HEK293 (cell line): ENCODE results near the gene ZBTB39.

ENCODE experiments used
- CTCF ChIA-PET: fragments of 350-600 bp; formaldehyde crosslinking; extraction: SDS; loops from one replicate; lab custom pipeline; 2021; ENCODE audit warnings: antibody characterized with exemption; lab: Yijun Ruan, JAX
- POLR2A ChIA-PET: fragments of 300-600 bp; formaldehyde crosslinking; extraction: SDS; loops from one replicate; lab custom pipeline; 2020; ENCODE audit warnings: antibody characterized with exemption, inconsistent platforms; lab: Yijun Ruan, JAX
- H3K27ac ChIP-seq: fragments of 200-500 bp; sonication (Bioruptor generic); 2 replicates; pipeline ENCODE4 v1.5.1; 2014; ENCODE audit warnings: low read depth, low read length, control low read depth, inconsistent platforms; ENCODE audit errors: extremely low read depth
- H3K36me3 ChIP-seq, 2 experiments: fragments of 200-500 bp in 1 of 2; sonication (Bioruptor generic) in 1 of 2; 1 replicate in 1 of 2; 2 replicates in 1 of 2; pipeline ENCODE4 v1.5.1; 2014 to 2017; ENCODE audit warnings: inconsistent platforms in 2 of 2, low read length in 2 of 2; ENCODE audit not compliant: control insufficient read depth in 2 of 2, insufficient read depth in 1 of 2
- H3K4me1 ChIP-seq: fragments of 200-500 bp; sonication (Bioruptor generic); 2 replicates; pipeline ENCODE4 v1.5.1; 2014; ENCODE audit warnings: mild to moderate bottlenecking, low read length, inconsistent platforms; ENCODE audit not compliant: control insufficient read depth, insufficient read depth
- H3K4me3 ChIP-seq: 2 replicates; pipeline ENCODE4 v1.5.1; 2011; ENCODE audit warnings: low read depth, mild to moderate bottlenecking, control low read depth, low read length, moderate library complexity
- H3K9me3 ChIP-seq: fragments of 200-500 bp; sonication (Bioruptor generic); 2 replicates; pipeline ENCODE4 v1.5.1; 2014; ENCODE audit warnings: low read depth, low read length, inconsistent platforms; ENCODE audit not compliant: control insufficient read depth, insufficient read depth
- FEZF1 ChIP-seq: fragments of 450-650 bp; formaldehyde crosslinking; IDR thresholded peaks from 2 replicates; pipeline ENCODE4 v1.5.1; 2016; ENCODE audit warnings: missing biosample characterization, missing genetic modification characterization
- IKZF3 ChIP-seq: fragments of 450-650 bp; IDR thresholded peaks from 2 replicates; pipeline ENCODE4 v1.5.0; 2018; ENCODE audit warnings: missing biosample characterization, mild to moderate bottlenecking, missing genetic modification characterization, moderate library complexity
- KLF10 ChIP-seq: fragments of 450-650 bp; IDR thresholded peaks from 2 replicates; pipeline ENCODE4 v1.5.1; 2018; ENCODE audit warnings: missing biosample characterization, mild to moderate bottlenecking, missing genetic modification characterization
- MEIS1 ChIP-seq: sonication (generic); formaldehyde crosslinking; IDR thresholded peaks from 2 replicates; pipeline ENCODE4 v1.8.1; 2022; ENCODE audit warnings: missing genetic modification reagents, mild to moderate bottlenecking, borderline replicate concordance
- WT1 ChIP-seq: fragments of 450-650 bp; formaldehyde crosslinking; IDR thresholded peaks from 2 replicates; pipeline ENCODE4 v1.5.1; 2016; ENCODE audit warnings: missing biosample characterization, missing genetic modification characterization
- YY2 ChIP-seq: fragments of 450-650 bp; formaldehyde crosslinking; IDR thresholded peaks from 2 replicates; pipeline ENCODE4 v1.5.1; 2016; ENCODE audit warnings: missing biosample characterization, missing genetic modification characterization
- ZBTB48 ChIP-seq: fragments of 450-650 bp; formaldehyde crosslinking; IDR thresholded peaks from 2 replicates; pipeline ENCODE4 v1.5.1; 2016; ENCODE audit warnings: missing biosample characterization, missing genetic modification characterization
- ZBTB7A ChIP-seq: fragments of 450-650 bp; formaldehyde crosslinking; IDR thresholded peaks from 2 replicates; pipeline ENCODE4 v1.5.1; 2016; ENCODE audit warnings: low read depth, missing biosample characterization, missing genetic modification characterization
- ZFHX2 ChIP-seq: fragments of 450-650 bp; formaldehyde crosslinking; conservative IDR thresholded peaks from 2 replicates; pipeline ENCODE4 v1.5.1; 2016; ENCODE audit warnings: missing biosample characterization, missing genetic modification characterization
- ZNF138 ChIP-seq: fragments of 450-650 bp; formaldehyde crosslinking; IDR thresholded peaks from 2 replicates; pipeline ENCODE4 v1.5.1; 2016; ENCODE audit warnings: missing biosample characterization, missing genetic modification characterization, borderline replicate concordance
- ZNF148 ChIP-seq: fragments of 450-650 bp; formaldehyde crosslinking; IDR thresholded peaks from 2 replicates; pipeline ENCODE4 v1.5.0; 2017; ENCODE audit warnings: missing biosample characterization, missing genetic modification characterization, borderline replicate concordance
- ZNF184 ChIP-seq: fragments of 450-650 bp; IDR thresholded peaks from 2 replicates; pipeline ENCODE4 v1.5.1; 2018; ENCODE audit warnings: missing biosample characterization, mild to moderate bottlenecking, missing genetic modification characterization
- ZNF221 ChIP-seq: fragments of 450-650 bp; formaldehyde crosslinking; IDR thresholded peaks from 2 replicates; pipeline ENCODE4 v1.5.1; 2017; ENCODE audit warnings: missing biosample characterization, missing genetic modification characterization, borderline replicate concordance
- ZNF24 ChIP-seq: fragments of 450-650 bp; formaldehyde crosslinking; IDR thresholded peaks from 2 replicates; pipeline ENCODE4 v1.5.1; 2016; ENCODE audit warnings: missing biosample characterization, missing genetic modification characterization
- ZNF26 ChIP-seq: fragments of 450-650 bp; formaldehyde crosslinking; IDR thresholded peaks from 2 replicates; pipeline ENCODE4 v1.5.1; 2016; ENCODE audit warnings: missing biosample characterization, missing genetic modification characterization
- ZNF311 ChIP-seq: fragments of 450-650 bp; formaldehyde crosslinking; IDR thresholded peaks from 2 replicates; pipeline ENCODE4 v1.5.1; 2017; ENCODE audit warnings: missing biosample characterization, missing genetic modification characterization, borderline replicate concordance
- ZNF324 ChIP-seq: fragments of 450-650 bp; formaldehyde crosslinking; IDR thresholded peaks from 2 replicates; pipeline ENCODE4 v1.5.1; 2016; ENCODE audit warnings: missing biosample characterization, missing genetic modification characterization
- ZNF391 ChIP-seq: fragments of 450-650 bp; formaldehyde crosslinking; IDR thresholded peaks from 2 replicates; pipeline ENCODE4 v1.5.1; 2016; ENCODE audit warnings: low read depth, missing biosample characterization, missing genetic modification characterization, borderline replicate concordance
- ZNF426 ChIP-seq: fragments of 450-650 bp; formaldehyde crosslinking; IDR thresholded peaks from 2 replicates; pipeline ENCODE4 v1.5.1; 2017; ENCODE audit warnings: missing biosample characterization, missing genetic modification characterization, mild to moderate bottlenecking, inconsistent platforms, moderate library complexity
- ZNF488 ChIP-seq: fragments of 450-650 bp; formaldehyde crosslinking; IDR thresholded peaks from 2 replicates; pipeline ENCODE4 v1.5.1; 2016; ENCODE audit warnings: missing biosample characterization, missing genetic modification characterization
- ZNF501 ChIP-seq: fragments of 450-650 bp; formaldehyde crosslinking; IDR thresholded peaks from 2 replicates; pipeline ENCODE4 v1.5.1; 2016; ENCODE audit warnings: missing biosample characterization, missing genetic modification characterization
- ZNF645 ChIP-seq: fragments of 450-650 bp; formaldehyde crosslinking; IDR thresholded peaks from 2 replicates; pipeline ENCODE4; 2016; ENCODE audit warnings: missing biosample characterization, missing genetic modification characterization
- ZNF658 ChIP-seq: fragments of 450-650 bp; formaldehyde crosslinking; IDR thresholded peaks from 2 replicates; pipeline ENCODE4; 2016; ENCODE audit warnings: missing biosample characterization, missing genetic modification characterization
- ZNF701 ChIP-seq: fragments of 450-650 bp; formaldehyde crosslinking; IDR thresholded peaks from 2 replicates; pipeline ENCODE4 v1.5.1; 2016; ENCODE audit warnings: missing biosample characterization, missing genetic modification characterization
- ZNF707 ChIP-seq: fragments of 450-650 bp; formaldehyde crosslinking; IDR thresholded peaks from 2 replicates; pipeline ENCODE4 v1.5.1; 2016; ENCODE audit warnings: missing biosample characterization, missing genetic modification characterization
- ZSCAN4 ChIP-seq: fragments of 450-650 bp; formaldehyde crosslinking; IDR thresholded peaks from 2 replicates; pipeline ENCODE4 v1.5.1; 2017; ENCODE audit warnings: missing biosample characterization, missing genetic modification characterization

The ZBTB39 gene

GRCh38 chr12:56995201-56995929 is 11.0 kb downstream of the ZBTB39 start (continued):
- TF ChIP-seq MEIS1 (CRISPR knock-in tag): no peak
- no peak for TF ChIP-seq ZNF701 (tag by site-specific recombination)
- no peak for TF ChIP-seq ZBTB7A
- TF ChIP-seq ZNF311 (tag by site-specific recombination): no peak
- TF ChIP-seq ZNF645 (tag by site-specific recombination): no peak
- TF ChIP-seq ZNF488 (tag by site-specific recombination): no peak

GRCh38 chr12:56994231-56994746 is 12.1 kb downstream of the ZBTB39 start:
- POLR2A ChIA-PET: no interaction called here
- H3K4me3 ChIP-seq: no peak overlapping the region
- H3K4me1 ChIP-seq: no peaks in the 10 kb centered on the region
- CTCF ChIA-PET: interaction anchor here (0.6 to 2.0 kb wide), 4 partner anchors 8 to 69 kb away, joined by 3 to 13 read pairs (median 4); no protein-coding TSS in a partner anchor
- peaks cover 0 to 24% of the 10 kb centered on the region in 2 experiments; a peak in 1 of 3 replicates for H3K36me3 ChIP-seq
- no peak for TF ChIP-seq YY2 (tag by site-specific recombination)
- no peak for TF ChIP-seq ZNF26 (tag by site-specific recombination)
- TF ChIP-seq IKZF3 (tag by site-specific recombination): no peak
- TF ChIP-seq ZNF391 (tag by site-specific recombination): no peak
- no peak for TF ChIP-seq ZNF658
- TF ChIP-seq ZNF707 (tag by site-specific recombination): no peak
- TF ChIP-seq ZSCAN4 (tag by site-specific recombination): no peak
- TF ChIP-seq WT1 (tag by site-specific recombination): no peak
- no peak for TF ChIP-seq ZNF324 (tag by site-specific recombination)
- no peak for TF ChIP-seq ZFHX2 (tag by site-specific recombination)
- no peak for TF ChIP-seq ZNF501 (tag by site-specific recombination)
- no peak for TF ChIP-seq KLF10 (tag by site-specific recombination)
- no peak for TF ChIP-seq FEZF1
- no peak overlapping the region for H3K27ac ChIP-seq
- no peaks in the 10 kb centered on the region for H3K9me3 ChIP-seq

- CTCF ChIA-PET: interaction anchor here (1.7 to 2.0 kb wide), 2 partner anchors 9 to 12 kb away, joined by 6 to 13 read pairs; no protein-coding TSS in a partner anchor
- Histone ChIP-seq H3K4me3 (no peak overlapping the region), H3K4me1 (no peaks in the 10 kb centered on the region), H3K36me3 (peaks cover 0 to 17% of the 10 kb centered on the region in 2 experiments; a peak in 1 of 3 replicates), H3K27ac (no peak overlapping the region), H3K9me3 (no peaks in the 10 kb centered on the region)
- POLR2A ChIA-PET: no interaction called here
- TF ChIP-seq ZBTB48 (tag by site-specific recombination) (no peak), ZNF426 (no peak), ZNF221 (tag by site-specific recombination) (no peak), ZNF148 (tag by site-specific recombination) (no peak), ZNF24 (tag by site-specific recombination) (no peak), ZNF138 (no peak), ZNF488 (tag by site-specific recombination) (no peak), ZNF184 (tag by site-specific recombination) (no peak)
These were observed 13.0 kb downstream of the ZBTB39 start for GRCh38 chr12:56993346-56993745.
